T-helper 22 cell (primary cell): Measurements from ENCODE around the gene SDC1.
"Not testable (repeated sequence)": the region's sequence is repeated elsewhere in the genome, so short reads cannot be mapped to it uniquely, and the experiment has no call there.

Source experiments
- DNase-seq: peaks from one replicate; pipeline ENCODE4 v3.0.0-alpha.2; 2020; ENCODE audit warnings: low read depth

Gene SDC1

DNA sequence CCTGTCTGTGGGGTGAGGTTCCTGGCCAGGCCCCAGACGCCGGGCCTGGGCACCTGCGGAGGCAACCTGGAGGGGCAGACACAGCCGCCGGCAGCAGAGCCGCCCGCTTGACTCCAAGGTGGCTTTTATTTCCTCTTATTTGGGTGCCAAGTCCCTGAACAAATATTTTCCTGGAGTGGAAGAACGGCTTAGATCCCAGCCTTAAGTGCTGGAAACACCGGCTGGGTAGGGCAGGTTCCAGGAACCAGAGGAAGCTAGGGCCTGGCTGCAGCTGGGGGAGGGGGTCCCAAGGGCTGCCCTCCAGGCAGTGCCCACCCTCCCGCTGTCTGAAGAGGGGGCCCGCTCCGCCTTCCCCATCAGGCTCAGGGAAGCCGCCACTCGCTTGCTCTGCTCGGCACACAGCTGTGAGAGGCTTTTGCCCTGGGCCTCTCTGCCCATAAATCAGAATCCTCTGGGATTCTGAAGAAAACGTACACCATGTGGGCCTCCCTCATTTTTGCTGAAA is 28.2 kb downstream of the SDC1 start:
- DNase-seq: no peak

DNA sequence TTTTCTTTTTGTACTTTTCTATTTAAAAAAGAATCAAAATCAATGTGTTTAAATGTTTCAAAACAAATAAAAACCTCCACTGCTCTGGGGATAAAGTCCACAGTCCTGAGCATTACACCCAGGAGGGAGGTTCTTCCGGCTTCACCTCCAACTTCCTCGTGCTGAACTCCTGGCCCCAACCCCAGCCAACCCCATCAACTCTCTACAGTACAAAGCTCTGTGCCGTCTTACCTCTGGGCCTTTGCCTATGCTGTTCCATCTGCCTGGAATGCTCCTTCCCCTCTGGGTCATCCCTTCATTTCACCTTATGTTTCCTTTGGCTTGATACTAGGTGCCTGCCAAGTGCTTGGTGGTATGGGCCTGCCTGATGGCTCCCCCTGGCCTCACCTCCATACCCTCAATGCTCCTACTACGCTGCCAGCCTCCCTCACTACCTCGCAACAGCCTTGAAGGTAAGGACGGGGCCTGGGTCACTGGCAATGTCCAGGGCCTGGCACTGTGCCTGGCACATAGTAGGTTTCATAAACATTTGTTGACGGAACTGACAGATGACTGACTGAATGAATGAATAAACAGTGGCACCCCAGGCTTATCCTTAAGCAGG is 28.8 kb downstream of the SDC1 start:
- no peak for DNase-seq

DNA sequence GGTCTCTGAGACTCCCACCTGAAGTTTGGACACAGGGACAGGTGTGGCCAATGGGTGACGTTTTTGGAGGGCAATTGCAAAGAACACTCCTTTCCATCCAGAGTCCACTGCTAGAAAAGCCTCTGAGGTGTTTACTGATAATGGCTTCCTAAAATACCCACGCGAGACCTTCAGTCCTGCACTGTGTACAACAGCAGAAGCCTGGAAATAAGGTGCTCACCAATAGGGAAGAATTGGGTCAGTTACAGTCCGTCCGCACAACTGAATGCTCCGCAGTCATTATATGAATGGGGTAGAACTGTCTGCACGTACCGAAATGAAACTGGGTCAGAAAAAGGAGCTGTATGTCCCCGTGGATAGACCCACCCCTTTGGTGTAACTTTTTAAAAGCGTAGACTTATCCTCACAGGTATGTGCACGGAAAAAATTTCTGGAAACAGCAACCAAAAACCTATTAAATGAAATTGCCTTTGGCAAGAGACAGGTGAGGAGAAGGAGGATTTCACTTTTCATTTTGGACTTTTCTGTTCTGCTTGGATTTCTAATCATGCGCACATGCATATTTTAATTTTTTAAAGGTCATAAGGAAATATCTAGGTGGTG is 29.4 kb downstream of the SDC1 start:
- DNase-seq: no peak

DNA sequence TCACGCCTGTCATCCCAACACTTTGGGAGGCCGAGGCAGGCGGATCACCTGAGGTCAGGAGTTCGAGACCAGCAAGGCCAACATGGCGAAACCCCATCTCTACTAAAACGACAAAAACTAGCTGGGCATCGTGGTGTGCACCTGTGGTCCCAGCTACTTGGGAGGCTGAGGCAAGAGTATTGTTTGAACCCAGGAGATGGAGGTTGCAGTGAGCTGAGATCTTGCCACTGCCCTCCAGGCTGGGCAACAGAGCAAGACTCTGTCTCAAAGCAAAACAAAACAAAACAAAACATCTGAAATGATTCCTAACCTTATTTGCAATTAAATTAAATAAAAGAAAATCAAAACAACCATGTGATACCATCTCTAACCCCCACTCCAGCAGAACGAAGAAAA is 29.9 kb downstream of the SDC1 start:
- not testable (repeated sequence) for DNase-seq

DNA sequence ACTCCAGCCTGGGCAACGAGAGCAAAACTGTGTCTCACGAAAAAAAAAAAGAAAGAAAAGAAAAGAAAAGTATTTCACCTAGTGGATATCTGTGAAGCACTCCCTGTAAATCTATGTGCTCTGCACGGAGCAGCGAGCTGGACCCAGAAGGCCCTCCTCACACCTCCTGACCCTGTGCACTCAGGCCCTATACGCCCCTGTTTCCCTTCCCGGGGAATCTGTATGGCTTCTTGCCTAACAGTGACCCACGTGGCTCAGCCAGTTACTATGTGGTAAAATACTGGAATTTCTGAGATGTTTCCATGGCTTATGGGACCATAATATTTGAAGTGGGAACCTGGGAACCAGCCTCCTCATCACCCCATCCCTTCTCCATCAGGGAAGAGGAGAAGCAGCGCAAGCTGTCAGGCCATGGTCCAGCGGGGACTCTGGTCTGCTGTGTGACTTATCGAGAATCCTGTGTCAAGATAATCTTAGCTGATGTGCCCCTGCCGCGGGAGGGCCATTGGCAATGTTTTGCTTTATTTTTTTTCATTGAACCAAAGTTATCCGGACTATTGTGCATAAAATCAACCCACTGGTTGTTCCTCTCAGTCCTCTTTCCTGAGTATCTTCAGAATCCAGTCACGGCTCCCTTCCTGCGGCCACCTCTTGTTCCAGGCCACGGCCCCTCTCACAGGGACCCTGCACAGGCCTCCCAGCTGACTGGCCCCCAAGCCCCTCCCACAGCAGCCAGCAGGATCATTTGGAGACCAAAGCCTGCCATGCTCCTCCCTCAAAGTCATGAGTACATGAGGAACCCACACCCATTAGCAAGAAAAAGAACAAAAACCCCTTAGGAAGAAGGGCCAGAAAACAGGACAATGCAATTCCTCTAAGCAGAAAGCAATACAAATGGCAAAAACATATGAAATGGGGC is 30.6 kb downstream of the SDC1 start:
- no peak for DNase-seq

DNA sequence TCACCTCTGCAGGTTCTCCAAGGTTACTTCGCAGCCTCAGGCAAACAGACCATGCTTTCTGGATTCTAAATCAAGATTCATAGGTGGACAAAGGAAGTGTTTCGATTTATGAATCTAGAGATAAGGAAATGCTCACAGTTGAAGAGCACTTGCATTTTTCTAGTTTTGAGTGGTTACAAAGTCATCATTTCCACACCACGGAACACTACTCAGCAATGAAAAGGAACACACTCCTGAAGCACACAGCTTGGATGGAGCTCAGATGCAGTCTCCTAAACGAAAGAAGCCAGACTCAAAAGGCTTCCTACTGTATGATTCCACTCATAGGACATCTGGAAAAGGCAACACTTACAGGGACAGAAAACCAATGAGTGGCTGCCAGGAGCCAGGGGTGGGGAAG is 31.7 kb downstream of the SDC1 start:
- no peak for DNase-seq

DNA sequence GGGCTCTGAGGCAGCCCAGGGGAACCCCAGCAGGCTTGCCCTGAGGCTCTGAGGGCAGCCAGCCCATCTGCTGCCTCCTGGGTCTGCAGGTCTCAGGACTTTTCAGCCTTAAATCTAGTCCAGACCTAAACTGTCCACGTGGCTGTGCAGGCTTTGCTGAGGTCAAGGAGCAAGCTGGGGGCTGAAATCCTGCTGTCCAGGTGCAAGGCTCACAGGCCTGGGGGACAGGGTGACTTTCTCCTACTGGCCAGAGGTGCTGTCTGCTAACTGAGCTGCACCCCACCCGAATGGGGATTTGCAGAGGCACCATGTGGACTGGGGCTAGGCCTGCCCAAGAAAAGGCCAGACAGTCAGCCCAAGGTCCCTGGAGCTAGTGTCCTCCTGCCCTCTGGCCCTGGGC is 32.1 kb downstream of the SDC1 start:
- no peak for DNase-seq

DNA sequence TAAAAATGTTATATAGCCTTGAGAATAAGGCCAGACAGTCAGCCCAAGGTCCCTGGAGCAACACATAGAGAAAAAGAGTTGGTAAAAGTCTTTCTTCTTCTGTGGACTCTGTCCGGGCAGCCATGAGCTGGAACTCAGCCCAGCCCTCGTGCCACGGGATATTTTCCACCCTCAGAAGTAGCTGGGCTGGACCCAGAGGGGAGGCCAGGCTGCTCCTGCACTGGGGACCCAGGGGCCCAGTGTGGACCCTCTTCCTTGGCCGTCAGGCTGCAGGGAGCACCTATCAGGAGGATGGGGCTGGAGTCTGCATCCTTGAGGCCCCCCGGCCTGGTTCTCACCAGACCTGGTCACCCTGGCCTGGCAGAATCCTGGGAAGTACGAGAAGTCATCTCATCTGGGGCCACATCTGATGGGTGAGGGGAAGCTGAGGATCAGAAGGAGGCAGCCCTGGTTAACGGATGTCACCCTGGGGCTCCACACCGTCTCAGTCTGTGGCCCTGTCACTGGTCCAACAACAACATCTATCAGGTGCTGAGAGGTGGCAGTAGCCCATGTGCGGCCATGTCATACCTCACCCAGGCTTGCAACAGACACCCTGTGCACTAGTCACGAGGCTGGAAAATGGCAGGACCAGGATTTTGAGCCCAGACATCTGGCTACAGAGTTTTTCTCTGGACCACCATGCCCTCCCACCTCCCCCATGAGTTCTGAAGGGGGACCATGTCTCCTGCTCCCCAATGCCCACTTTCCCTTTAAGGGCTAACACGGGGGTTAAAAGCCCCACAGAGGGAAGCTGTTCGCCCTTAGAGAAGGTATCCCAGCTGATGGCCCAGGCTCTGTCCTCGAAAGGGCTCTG is 33.0 kb downstream of the SDC1 start:
- DNase-seq: no peak

DNA sequence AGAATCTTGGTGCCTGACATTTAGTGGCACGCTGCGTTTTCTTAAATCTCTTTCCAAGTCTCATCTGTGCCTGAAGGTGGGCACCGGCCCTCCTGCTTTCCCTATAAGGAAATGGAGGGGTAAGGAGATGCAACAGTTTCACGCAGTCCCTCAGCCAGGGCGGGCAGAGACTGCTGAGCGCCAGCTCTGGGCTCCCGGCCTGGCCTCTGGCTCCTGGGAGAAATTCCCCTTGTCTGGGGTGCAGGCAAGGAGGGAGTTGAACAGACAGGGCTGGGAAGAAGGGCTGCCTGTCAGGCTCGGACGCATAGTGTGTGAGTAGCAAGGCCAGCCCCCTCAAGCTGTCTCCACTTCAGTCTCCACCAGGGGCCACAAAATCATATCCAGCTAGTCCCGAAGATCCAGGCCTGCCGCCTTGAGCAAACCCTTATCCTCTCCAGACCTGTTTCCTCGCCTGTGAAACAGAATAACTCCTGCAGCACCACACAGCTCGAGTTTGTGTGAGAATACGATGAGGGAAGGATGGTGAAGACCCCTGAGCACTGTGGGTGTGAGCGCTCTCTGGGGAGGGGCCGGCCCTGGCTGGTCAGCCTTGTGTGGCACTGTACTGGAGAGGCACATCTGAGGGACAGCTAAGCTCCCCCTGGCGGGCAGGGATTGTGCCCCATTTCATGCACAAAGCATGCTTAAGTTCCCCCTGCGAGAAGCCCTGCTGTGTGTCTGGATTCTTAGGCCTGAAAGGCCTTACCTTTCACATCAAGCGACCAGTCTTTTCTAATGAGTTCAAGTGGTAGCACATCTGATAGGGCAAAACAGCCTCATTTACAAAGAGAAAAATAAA is 33.8 kb downstream of the SDC1 start:
- no peak for DNase-seq

DNA sequence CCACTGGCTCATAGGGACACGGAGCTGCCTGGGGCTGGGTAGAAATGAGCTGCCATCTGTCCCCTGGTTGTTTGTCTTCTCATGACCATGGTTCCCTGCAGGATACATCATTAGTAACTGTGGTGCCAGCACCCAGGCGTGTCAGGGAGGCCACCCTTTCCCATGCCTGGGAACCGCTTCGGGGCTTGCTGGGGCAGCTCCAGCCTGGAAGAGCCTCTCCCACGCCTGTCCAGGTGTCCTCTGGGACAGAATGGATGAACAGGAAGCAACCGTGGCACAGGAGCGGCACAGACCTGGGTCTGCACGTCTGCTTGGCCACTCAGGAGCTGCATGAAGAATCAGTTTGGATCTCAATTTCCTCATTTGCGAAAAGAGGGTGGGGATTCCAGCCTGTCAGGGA is 34.8 kb downstream of the SDC1 start:
- no peak for DNase-seq

DNA sequence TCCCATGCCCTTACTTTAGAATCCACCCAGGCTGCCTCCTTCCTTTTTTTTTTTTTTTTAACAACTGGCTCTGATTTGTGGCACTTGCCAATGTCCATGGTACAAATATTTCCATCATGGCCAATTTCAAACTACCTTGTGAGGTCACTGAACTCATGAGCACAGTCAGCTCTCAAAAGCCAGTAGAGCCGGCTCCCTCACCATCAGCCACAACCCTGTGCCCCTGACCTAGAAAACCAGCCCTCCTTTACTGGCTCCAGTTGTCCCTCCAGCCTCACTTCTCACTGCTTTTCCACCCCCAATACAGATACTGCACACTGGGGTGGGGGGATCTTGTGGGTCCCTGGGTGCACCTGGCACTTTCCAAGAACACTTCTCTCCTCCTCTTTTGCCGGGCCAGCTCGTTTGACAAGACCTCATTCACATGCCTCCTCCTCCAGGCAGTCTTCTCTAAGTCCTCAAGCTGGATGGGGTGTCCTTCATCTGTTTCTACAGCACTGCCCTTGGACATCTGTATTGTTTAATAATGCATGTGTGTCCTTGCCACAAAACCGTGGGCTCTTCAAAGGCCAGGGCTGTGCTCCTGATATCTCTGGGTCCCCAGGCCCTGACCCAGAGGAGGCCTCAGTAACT is 35.5 kb downstream of the SDC1 start:
- no peak for DNase-seq

DNA sequence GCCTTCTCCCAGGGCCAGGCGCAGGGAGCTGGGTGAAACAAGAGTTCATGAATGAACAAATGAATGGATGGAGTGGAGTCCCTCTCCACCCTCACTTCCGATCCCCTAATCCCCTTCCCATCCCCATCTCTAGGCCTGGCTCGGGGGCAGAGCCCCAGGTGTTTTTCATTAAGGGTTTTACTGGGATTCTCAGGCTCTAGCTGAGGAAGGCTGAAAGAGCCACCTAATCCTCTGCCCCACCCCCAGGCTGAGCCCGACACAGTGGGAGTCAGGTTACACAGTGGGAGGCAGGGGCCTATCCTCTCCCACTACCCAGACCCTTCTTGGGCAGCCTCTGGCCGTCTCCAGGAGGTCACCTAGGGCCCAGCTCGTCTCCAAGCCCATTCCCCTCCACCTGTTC is 36.1 kb downstream of the SDC1 start:
- DNase-seq: no peak

DNA sequence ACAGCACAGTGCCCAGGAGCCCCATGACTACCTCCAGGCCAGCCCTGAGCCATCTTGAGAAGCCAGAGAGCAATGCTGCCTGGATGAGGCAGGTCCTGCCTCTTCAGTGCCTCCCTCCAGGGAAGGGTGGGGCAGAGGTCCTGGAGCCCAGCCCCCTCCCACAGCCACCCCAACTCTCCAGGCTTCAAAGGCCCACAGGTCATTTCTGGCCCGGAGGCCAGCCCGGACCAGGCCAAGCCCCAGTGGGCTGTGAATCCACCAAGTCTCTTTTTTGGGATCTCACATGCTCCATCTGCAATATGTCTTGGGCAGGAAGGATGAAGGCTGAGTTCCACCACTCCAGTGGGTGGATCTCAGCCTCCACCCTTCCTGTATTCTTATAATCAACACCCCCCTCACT is 36.7 kb downstream of the SDC1 start:
- DNase-seq: no peak

DNA sequence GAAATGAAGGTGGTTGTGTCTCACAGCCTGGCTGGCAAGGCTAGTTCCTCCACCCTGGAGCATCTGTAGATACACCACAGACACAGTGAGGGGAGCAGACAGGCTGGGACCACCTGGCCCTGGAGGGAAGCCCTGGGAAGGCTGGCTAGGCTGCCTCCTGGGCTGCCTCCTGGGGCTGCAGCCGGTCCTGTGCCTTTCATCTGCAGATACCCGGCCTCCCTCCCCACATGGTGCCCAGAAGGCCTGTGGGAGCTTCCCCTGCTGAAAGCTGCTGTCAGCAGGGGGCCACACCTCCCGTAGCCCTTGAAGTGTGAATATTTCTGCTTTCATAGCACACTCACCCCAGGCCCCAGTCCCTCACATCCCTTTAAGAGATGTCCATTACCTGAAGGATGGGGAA is 37.6 kb downstream of the SDC1 start:
- DNase-seq: no peak

DNA sequence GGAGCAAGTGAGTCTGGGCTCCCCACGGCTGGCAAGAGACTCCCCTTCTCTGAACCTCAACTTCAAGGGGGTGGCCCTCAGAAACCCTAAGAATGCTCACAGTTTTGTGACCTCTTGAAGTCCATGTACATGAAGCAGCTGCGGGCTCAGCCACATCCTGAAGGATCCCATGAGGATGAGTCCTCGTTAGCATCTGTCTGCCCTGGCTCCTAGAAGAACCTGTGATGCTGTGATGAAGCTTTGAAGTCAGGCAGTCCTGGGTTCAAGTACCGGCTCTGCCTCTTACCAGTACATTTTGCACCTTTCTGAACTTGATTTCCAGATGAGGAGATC is 38.1 kb downstream of the SDC1 start:
- DNase-seq: no peak

DNA sequence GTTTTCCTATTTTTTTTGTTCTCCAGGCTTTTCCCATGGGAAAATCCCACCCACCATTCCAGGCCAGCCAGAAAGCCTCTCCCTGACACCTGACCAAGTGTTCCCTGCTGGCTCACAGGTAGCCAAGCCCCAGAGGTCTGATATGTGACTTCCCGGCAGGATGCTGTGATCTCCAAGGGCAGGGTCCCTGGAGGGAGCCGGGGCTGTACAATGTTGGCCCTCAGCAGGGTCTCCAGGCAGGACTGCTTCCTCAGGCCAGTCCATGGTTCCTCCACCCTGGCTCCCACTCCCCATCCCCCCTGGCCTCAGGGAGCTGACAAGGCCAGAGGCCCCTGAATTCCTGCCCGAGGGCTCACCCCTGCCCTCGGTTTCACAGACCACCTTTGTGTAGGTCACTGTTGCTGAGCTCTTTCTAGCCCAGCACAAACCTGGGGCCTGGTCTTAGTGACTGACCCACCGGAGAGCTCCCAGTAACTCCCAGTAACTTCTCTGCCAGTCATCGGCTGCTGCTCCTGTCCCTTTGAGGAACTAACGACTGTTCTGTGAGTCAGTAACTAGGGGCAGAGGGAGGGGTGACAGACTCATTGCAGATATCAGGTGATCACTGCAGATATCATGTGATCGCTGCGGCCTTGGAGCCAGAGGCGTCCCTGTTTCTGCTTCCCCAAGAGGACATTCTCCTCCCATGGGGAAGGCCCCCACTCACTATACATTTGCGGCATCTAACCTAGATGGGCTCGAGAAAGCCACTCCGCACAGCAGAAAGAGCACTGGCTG is 38.7 kb downstream of the SDC1 start:
- DNase-seq: no peak

DNA sequence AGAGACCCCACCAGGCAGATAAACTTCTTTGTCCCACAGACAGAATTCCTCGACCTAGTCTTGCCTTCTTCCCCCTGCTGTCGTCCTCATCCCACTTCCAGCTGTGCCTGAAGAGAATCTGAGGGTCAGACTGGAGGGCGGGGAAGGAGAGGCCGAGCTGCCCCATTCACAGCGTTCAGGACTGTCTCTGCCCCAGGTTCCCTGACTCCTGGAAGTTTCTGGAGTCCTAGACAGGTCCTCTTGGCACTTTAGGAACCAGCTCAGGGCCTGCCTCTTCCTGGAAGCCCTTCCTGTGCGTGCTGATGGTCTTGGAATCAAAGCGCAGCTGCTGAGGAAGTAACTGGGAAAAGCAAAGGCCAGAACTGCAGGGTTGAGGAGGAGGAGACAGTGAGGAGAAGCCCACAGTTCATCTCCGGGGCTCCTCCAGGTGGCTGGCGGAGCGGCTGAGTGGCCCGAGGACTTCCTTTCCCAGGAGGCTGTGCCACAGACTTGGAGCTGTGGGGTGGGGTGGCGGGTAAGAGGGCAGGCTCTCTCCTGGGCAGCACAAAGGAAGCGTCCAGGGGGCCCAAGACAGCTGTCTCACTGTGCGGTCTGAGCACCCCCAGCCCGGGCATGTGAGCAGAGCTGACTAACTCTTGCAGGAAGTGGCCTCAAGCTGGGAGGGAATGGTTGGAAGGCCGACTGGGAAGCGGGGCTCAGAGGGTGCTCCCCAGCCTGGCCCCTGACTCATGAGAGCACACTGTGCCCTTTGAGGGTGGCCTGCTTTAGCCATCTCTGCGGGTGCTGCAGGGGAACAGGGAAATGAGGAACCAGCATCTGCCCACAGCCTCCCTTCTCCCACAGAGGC is 39.5 kb downstream of the SDC1 start:
- no peak for DNase-seq

DNA sequence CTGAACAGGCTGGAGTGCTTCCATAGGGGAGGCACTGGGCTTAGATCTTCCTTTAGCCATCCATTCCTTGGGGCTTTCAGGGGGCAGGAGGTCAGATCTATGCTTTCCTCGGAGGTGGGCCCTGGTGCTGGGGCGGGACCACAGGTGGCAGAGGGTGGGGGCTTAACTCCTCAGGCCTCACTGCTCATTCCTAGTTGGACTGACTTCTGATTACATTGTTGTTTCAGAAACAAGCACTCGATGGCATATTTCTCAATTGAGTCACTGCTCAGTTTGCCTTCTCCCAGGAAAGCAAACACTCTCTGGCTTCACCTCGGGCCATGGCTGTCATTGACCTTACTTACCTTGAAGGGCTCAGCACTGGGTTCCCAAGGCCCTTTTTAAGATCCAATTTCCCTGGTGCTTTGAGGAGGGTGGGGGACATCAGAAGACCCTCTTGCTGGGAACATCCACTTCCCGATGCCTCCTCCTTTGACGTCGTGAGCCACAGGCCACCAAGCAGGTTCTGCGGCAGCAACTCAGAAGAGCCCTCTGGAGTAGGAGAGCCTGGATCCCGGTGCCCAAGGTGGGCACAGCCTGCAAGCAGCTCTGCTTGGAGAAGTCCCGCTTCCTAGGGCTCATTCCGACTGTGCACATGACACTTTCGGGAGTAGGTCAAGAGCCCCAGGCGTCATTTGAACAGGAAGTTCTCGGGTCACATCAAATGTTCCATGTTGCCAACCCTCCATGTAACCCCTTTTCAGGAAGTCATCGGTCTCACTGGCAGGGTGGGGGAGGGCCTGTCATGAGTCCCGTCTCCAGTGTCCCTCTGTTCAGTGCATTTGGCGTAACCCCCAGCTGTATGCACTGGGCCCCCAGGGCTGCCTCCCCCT is 40.6 kb downstream of the SDC1 start:
- DNase-seq: no peak
